ENCODE data around the gene HAPLN1.

HAPLN1 gene

DNA sequence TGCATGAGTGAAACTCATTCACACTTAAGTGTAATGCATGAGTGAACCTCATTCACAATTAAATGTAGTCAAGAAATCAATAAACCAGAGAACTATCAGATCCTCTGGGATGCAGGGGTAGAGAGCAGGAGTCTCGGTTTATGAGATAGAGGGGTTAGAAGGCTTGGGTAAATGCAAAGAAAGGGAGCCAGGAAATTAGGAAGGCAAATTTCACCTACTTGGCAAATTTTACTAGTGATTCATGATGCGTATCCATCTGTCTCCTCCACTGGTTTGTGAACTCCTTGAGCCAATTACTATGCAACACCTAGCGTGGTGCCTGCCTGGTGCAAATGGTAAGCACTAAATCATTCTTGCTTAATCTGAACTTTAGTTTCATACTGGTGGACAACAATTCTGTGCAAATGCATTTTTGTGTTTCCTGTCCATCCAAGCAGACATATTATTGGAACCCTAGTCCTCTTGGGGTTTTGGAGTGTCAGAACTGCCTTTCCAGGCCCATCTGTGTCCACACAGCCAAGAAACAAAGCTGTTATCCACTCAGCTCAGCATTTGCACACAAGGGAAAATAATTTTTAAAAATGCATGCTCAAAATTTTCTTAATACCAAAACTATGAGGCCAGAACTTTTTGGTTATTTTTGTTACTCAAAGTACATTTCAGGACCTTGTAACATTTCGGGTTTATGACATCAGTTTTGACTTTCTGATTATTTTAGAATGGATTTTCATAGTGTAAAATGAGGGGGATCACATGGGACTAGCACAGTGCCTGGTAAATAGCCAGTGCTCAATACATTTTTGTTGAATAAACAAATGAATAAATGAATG lies 5.2 kb downstream of the HAPLN1 start:
- no peak for DNase-seq

DNA sequence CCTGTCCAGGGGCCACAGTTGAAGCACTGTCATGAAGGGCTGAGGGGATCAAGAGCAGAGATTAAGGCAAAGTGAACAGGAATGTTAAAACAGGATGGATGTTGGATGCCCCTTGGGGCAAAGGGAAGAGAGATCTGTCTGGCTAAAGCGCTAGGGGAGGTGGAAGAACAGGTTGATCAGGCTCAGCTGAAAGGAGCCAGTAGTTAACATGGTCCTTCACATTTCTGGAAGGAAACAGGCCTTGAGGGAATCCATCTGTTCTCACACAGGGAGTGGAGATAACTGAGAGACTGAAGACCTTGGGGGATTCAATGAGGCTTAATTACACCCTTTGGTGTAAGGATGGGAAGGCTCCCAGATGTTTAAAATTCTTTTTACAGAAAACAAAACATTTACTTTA lies 5.8 kb downstream of the HAPLN1 start:
- DNase-seq: no peak

DNA sequence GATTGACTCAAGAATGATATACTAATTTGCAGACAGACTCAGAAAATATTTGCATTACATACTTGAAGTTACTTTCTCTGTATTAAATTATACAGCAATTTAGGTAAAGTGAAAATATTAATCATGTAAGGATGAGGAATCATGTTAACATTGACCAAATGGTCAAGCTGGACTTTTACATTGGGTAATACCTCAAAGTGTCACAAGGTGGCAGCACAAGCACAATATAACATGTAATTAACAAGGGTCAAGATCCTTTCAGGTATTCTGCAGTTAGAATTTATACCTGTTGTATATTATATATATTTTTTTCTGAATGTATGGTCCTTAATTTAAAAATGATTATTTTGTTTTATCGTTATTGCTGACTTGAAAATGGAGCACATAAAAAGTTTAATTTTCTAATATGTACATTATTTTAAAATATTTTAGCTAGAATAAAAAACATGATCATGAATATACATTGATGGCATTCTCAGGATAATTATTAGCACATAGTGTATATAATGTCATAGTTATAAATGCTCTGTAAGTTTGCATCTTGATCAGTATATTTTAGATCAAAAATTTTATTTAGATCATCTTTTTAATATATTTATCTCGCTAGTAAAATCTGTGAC lies 8.6 kb downstream of the HAPLN1 start:
- DNase-seq: no peak

GRCh38 chr5:83709973-83710372 lies 10.7 kb downstream of the HAPLN1 start:
- DNase-seq: no peak

DNA sequence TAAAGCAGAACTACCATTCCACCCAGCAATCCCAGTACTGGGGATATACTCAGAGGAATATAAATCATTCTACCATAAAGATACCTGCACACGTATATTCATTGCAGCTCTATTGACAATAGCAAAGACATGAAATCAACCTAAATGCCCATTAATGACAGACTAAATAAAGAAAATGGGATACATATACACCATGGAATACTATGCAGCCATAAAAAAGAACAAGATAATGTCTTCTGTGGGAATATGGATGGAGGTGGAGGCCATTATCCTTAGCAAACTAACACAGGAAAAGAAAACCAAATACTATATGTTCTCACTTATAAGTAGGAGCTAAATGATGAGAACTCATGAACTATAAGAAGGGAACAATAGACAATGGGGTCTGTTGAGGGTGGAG lies 12.5 kb downstream of the HAPLN1 start:
- DNase-seq: no peak

DNA sequence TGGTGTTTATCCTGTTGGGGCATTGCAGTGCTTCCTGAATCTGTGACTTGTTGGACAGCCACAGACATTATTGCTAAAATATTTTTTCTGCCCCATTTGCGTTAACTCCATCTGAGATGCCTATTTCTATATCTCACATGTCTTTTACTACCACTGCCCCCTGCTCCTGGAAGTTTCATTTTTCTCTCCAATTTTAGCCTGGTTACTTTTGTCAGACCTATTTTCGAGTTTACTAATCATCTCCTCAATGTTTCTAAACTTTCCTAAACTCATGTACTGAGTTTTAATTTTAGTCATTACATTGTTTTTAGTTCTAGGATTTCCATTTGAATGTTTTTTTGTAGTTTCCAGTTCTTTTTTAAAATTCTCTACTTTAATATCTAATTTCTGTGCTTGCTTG lies 17.6 kb downstream of the HAPLN1 start:
- DNase-seq: no peak

DNA sequence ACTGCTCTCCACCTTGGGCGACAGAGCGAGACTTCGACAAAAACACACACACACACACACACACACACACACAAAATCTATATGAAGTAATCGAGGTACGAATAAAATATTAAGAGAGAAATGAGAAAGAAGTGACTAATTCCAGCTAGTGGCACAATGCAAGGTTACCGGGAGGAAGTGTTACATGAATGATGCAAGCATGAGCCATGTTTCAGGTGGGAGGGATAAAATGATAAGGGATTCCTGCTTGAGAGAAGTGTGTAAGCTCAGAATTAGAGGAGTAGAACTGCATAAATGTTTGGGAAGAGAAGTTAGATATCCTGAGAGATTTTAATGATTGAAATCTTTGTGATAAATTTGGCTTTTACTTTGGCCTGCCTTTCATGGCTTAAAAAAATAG lies 18.8 kb downstream of the HAPLN1 start:
- DNase-seq: no peak

DNA sequence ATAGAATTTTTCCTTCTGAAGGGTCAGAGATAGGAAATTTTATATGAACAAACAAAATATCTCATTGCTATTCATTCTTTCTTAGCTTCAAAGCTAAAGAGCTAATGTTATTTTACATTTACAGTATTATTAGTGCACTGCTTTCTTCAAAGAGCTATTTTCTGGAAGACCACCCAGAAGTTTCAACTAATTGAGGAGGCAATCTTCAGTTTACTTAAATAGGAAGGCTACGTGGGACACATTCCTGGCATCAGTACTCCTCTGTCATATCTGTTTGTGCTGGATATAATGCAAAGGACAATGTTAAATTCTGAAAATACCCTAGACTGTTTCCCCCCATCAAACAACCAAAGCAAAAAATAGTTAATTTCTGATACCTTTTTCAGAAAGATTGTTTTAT lies 30.8 kb downstream of the HAPLN1 start:
- DNase-seq: no peak

GRCh38 chr5:83688281-83688680 lies 32.4 kb downstream of the HAPLN1 start:
- no peak for DNase-seq

DNA sequence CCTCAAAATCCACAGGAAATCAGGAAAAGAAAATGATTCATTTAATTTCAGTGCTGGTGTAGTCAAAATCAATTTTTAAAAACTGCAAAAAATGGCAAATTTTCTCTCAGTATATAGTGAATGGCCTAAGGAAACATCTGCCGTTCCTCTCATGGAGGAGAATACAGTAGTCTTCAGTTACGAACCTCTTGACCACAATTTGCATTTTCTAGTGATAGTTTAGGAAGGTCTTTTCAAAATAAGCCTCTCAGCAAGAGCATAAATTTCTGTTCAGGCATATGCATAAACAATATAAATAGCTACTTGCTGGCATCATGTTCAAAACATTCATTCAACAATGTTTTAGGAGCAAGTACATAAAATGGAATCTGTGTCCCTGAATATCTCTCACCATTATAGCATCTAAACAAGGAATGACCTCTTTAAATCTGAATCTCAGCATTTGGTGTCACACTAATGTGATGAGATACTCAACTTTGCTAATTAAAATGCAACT lies 33.5 kb downstream of the HAPLN1 start:
- DNase-seq: no peak

GRCh38 chr5:83686251-83686650 lies 34.4 kb downstream of the HAPLN1 start:
- DNase-seq: no peak

DNA sequence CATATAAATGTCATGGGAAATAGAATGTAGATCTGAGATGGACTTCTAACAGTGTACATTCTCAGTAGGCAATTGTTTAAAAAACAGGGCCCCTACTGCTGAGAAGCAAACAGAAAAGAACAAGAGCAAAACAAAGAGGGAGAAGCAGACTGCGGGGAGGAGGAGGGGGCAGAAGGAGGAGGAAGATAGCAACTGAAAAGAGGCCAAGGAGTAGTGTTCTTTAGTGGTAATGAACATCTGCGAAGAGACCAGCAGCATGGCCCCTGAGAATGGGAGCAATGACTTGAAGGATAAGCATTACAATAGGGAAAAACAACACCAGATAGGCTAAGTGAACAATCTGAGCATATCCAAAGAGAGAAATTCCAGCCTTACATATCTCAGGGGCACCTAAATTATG lies 36.8 kb downstream of the HAPLN1 start:
- no peak for DNase-seq

GRCh38 chr5:83672646-83673045 lies 48.0 kb downstream of the HAPLN1 start:
- no peak for DNase-seq

GRCh38 chr5:83672158-83672557 lies 48.5 kb downstream of the HAPLN1 start:
- no peak for DNase-seq

DNA sequence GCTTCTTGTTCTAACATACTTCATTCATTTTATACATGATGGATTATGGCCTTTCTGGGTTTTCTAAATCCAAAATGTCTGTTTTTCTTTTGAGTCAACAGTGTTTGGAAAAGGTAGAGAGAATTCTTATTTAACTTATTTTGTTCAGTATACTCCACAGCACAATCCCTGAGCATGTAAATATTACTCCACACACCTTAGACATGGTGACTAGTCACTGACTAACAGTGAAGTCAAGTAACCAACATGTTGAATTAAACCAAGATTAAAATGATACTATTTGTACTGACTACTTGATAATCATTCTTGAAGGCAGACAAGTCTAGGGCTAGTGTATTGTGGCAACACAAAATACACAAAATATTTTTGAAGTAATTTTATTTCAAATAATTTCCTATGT lies 55.0 kb downstream of the HAPLN1 start:
- DNase-seq: no peak

- no peak for DNase-seq
These were observed 58.1 kb downstream of the HAPLN1 start for GRCh38 chr5:83662558-83662957.

DNA sequence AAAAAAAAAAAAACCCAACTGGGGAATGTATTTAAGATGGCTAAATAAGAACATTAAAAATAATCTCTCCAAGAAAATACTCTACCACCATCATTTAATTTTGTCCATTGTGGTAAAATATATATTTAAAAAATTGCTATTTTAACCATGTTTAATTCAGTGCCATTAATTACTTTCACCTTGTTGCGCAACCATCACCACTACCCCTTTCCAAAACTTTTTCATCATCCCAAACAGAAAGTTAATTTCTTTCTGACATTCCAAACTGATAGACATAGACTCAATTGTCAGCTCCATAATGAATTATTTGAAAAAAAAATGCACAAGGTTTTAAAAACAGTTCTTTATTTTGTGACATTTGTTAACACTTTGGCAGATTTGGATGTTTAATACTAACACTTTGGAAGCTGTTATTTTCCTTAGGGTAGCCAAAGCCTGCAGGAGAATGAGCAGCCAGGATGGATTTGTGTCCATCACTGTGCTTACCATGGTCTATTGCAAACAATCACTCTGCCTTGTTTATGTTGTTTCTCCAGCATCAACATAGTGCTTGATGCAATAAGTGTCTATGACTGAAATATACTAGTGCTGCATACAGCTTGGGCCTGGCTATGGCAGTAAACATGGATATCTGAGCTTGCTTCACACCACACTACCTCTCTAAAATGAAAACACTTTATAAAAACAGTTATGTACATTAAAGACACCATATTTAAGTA lies 62.7 kb downstream of the HAPLN1 start:
- DNase-seq: no peak

DNA sequence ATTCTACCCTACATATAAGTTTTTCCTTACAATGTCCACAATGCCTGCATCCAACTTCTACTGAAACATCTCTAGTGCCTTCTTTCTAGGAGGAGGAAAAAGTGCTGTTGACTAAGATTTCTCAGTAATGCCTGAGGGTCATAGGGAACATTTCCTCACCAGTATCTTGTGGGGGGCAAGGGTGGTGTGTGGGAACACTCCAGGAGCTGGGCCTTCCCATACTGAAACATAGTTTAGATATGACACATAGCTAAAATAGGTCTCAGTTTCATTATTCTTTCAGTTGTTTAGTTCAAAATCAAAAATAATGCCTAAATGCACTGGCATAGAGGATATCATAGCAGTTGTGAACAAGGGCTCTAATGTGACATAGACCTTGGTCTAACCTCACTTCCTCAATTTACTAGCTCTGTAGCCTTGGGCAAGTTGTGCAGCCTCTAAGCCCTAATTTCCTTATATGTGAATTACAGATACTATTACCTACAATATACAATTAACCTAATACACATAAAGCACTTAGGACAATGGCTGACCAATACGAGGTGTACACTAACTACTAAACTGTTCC lies 66.1 kb downstream of the HAPLN1 start:
- DNase-seq: no peak

- DNase-seq: no peak
These were observed 67.0 kb downstream of the HAPLN1 start for GRCh38 chr5:83653669-83654068.

DNA sequence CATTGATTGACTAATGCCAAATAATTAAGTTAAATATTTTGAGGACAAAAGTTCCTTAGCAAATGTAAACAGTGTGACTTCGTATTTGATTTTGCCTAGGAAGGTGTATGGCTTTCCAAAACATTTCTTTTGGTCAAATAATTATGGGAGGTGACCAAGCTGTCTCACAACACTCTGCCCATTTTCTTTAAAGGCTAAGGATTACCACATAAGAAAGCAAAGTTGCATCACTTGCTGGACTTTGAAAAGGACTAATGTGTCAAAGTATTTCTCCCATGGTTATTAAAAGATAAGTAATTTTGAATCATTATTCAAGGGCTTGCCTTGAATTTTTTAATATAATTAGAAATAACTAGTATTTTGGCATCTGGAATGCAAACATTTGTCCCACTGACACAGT lies 74.7 kb downstream of the HAPLN1 start:
- no peak for DNase-seq

GRCh38 chr5:83644301-83644700 lies 76.4 kb downstream of the HAPLN1 start:
- DNase-seq: no peak

- DNase-seq: no peak
These were observed 78.7 kb downstream of the HAPLN1 start for GRCh38 chr5:83641946-83642345.

DNA sequence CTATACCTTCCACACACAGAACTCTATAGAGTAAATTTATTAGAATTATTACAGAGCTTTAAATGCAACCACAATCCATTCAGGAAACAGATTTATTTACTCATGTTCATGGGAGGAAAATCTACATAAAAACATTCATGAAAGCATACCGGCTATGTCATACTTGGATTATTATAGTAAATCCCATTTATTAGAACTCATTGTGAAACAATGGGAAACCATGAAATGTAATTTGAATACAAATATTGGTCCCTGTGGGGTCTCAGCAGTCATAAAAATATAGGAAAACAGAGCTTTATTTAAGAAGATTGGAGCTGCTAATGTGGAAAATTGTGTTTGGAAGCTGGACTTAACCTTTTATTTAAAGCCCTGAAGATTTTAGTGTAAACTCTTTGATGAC lies 80.7 kb downstream of the HAPLN1 start:
- no peak for DNase-seq

- DNase-seq: no peak
These were observed 84.5 kb downstream of the HAPLN1 start for GRCh38 chr5:83636156-83636555.
